Coronary artery (tissue), 2 donors: ENCODE results near the gene ARID1B.

Source experiments
- DNase-seq: peaks from one replicate; pipeline ENCODE4 v3.0.0-alpha.2; 2017; ENCODE audit warnings: low spot score
- H3K27ac ChIP-seq, 2 donors: fragments of 200-600 bp; sonication (generic); one replicate each; pipeline ENCODE4 v1.5.1; 2016 to 2019
- H3K4me3 ChIP-seq: fragments of 200-600 bp; sonication (generic); 2 replicates; pipeline ENCODE4 v1.5.1; 2016; ENCODE audit warnings: mild to moderate bottlenecking, moderate library complexity
- CTCF ChIP-seq: fragments of 200-600 bp; sonication (generic); IDR thresholded peaks from one replicate; pipeline ENCODE4 v1.5.1; 2019; ENCODE audit warnings: antibody characterized with exemption

ARID1B gene

GRCh38 chr6:156760377-156760776 lies 16.8 kb upstream of the ARID1B start:
- no peak for TF ChIP-seq CTCF
- H3K27ac ChIP-seq, result no peak overlapping the region

GRCh38 chr6:156762547-156762946 lies 14.6 kb upstream of the ARID1B start:
- Histone ChIP-seq H3K27ac (no peak overlapping the region), H3K4me3 (no peak overlapping the region)
- TF ChIP-seq CTCF, result no peak
- DNase-seq, result no peak

More at GRCh38 chr6:156760377-156760776, 16.8 kb upstream of the ARID1B start:
- no peak for DNase-seq
- H3K4me3 ChIP-seq, result no peak overlapping the region

- H3K27ac ChIP-seq, result no peak overlapping the region
- DNase-seq, result no peak
- H3K4me3 ChIP-seq, result no peak overlapping the region
- TF ChIP-seq CTCF, result no peak
Measured at GRCh38 chr6:156765117-156765516, 12.1 kb upstream of the ARID1B start.

GRCh38 chr6:156767603-156768467 lies 9.3 kb upstream of the ARID1B start:
- Histone ChIP-seq H3K4me3 (no peak overlapping the region), H3K27ac (no peak overlapping the region)
- no peak for DNase-seq
- TF ChIP-seq CTCF, result no peak

- H3K27ac ChIP-seq, result no peak overlapping the region
- DNase-seq, result no peak
- no peak overlapping the region for H3K4me3 ChIP-seq
- no peak for TF ChIP-seq CTCF
Measured at GRCh38 chr6:156771047-156771446, 6.1 kb upstream of the ARID1B start.

- DNase-seq, result no peak
- Histone ChIP-seq H3K27ac (no peak overlapping the region), H3K4me3 (no peak overlapping the region)
- no peak for TF ChIP-seq CTCF
Measured at GRCh38 chr6:156771761-156772160, 5.4 kb upstream of the ARID1B start.

GRCh38 chr6:156773476-156773875 lies 3.7 kb upstream of the ARID1B start:
- H3K27ac ChIP-seq, result peak overlapping the region in 1 of 2 donors; percentile 18
- no peak for DNase-seq
- no peak overlapping the region for H3K4me3 ChIP-seq
- no peak for TF ChIP-seq CTCF
